OCI-LY1 (cell line): ENCODE measurements around the gene PRRX1.

Experiments used
- CTCF ChIP-seq: fragments of 200-600 bp; sonication (generic), shearing (Covaris generic); IDR thresholded peaks from 2 replicates; pipeline ENCODE4 v1.5.1; 2017; ENCODE audit warnings: mild to moderate bottlenecking, antibody characterized with exemption, low read length, moderate library complexity, mixed read lengths
- EZH2 ChIP-seq: fragments of 200-600 bp; sonication (generic), shearing (Covaris generic); IDR thresholded peaks from 2 replicates; pipeline ENCODE4 v1.8.0; 2017; ENCODE audit warnings: borderline replicate concordance, mixed run types, mild to moderate bottlenecking, antibody characterized with exemption, low read length, moderate library complexity, mixed read lengths

GRCh38 chr1:170735366-170736263, 71.7 kb downstream of the PRRX1 start:
- TF ChIP-seq CTCF (no peak), EZH2 (no peak)
